Esophagus squamous epithelium (tissue), 4 donors: Measurements from ENCODE around the gene COMMD3.

ENCODE experiments used
- POLR2A ChIP-seq, 4 donors: fragments of 450-650 bp; IDR thresholded peaks; one replicate each; pipeline ENCODE4 v1.6.1; 2017; ENCODE audit warnings: antibody characterized with exemption in 4 of 4, mild to moderate bottlenecking in 4 of 4, moderate library complexity in 3 of 4
- TF ChIP-seq, protein P1 (sequence below), 6 experiments: fragments of 450-650 bp in 4 of 6; fragments of 200-600 bp in 2 of 6; sonication (generic) in 2 of 6; IDR thresholded peaks; one replicate each; pipeline ENCODE4 v1.5.1; 2016 to 2019; ENCODE audit warnings: antibody characterized with exemption in 6 of 6, mild to moderate bottlenecking in 4 of 6, moderate library complexity in 4 of 6

GRCh38 chr10:22340329-22341189 is 24.4 kb downstream of the COMMD3 start:
- TF ChIP-seq, protein P1, sequence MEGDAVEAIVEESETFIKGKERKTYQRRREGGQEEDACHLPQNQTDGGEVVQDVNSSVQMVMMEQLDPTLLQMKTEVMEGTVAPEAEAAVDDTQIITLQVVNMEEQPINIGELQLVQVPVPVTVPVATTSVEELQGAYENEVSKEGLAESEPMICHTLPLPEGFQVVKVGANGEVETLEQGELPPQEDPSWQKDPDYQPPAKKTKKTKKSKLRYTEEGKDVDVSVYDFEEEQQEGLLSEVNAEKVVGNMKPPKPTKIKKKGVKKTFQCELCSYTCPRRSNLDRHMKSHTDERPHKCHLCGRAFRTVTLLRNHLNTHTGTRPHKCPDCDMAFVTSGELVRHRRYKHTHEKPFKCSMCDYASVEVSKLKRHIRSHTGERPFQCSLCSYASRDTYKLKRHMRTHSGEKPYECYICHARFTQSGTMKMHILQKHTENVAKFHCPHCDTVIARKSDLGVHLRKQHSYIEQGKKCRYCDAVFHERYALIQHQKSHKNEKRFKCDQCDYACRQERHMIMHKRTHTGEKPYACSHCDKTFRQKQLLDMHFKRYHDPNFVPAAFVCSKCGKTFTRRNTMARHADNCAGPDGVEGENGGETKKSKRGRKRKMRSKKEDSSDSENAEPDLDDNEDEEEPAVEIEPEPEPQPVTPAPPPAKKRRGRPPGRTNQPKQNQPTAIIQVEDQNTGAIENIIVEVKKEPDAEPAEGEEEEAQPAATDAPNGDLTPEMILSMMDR (IDR thresholded peaks at IDR 0.05): no peak
- TF ChIP-seq POLR2A (IDR thresholded peaks at IDR 0.05): peak in 2 of 4 donors; percentile 30 to 34
